Endothelial cell of umbilical vein (primary cell): ENCODE measurements around the gene CIITA. TPM values are rescaled to one million over a fixed set of nuclear protein-coding genes. Genes with fewer than 3 reads are reported as not detected.

Experiments
- BruUV-seq: library from RNA; stranded (reverse); fragments of 400-500 nt; replicated peaks from 2 replicates; lab custom pipeline; 2021; lab: Mats Ljungman, UMichigan
- CTCF ChIA-PET: fragments of 300-600, 350-600 bp; sonication (Branson Sonifier 250); formaldehyde crosslinking; loops from one replicate; lab custom pipeline; 2021; ENCODE audit warnings: antibody characterized with exemption, inconsistent platforms; lab: Charles Lee
- POLR2A ChIA-PET: fragments of 300-600, 350-600 bp; sonication (Branson Sonifier 250); formaldehyde crosslinking; loops from one replicate; lab custom pipeline; 2021; ENCODE audit warnings: antibody characterized with exemption, inconsistent platforms; lab: Charles Lee
- DNase-seq: peaks from one replicate; pipeline ENCODE4 v3.0.0-alpha.2; 2011; ENCODE audit warnings: low read depth, low spot score
- FAIRE-seq: peaks from 2 replicates; lab custom pipeline; 2011; peaks lifted over from hg19 to GRCh38; lab: Jason Lieb, UNC
- H2AFZ ChIP-seq: 2 replicates; pipeline ENCODE4 v1.6.0; 2012; ENCODE audit warnings: low read depth, low read length, control low read depth, inconsistent platforms
- H3K27ac ChIP-seq: 2 replicates; pipeline ENCODE4 v1.5.1; 2011; ENCODE audit warnings: low read depth, mild to moderate bottlenecking, control low read depth, low read length, moderate library complexity; ENCODE audit not compliant: insufficient read depth
- H3K27me3 ChIP-seq, 2 experiments: 2 replicates each; pipeline versions ENCODE4 v1.6.0 to v1.6.1; 2011; ENCODE audit warnings: low read length in 2 of 2, mixed read lengths in 1 of 2; ENCODE audit not compliant: control insufficient read depth in 2 of 2, insufficient read depth in 2 of 2
- H3K36me3 ChIP-seq, 2 experiments: 2 replicates in 1 of 2; 3 replicates in 1 of 2; pipeline ENCODE4 v1.5.1; 2011; ENCODE audit warnings: low read length in 2 of 2, mild to moderate bottlenecking in 1 of 2, moderate library complexity in 1 of 2; ENCODE audit not compliant: control insufficient read depth in 2 of 2, insufficient read depth in 2 of 2; ENCODE audit errors: extremely low read depth in 1 of 2
- H3K4me1 ChIP-seq: 3 replicates; pipeline ENCODE4 v1.5.1; 2011; ENCODE audit warnings: mild to moderate bottlenecking, low read length; ENCODE audit not compliant: control insufficient read depth, insufficient read depth; ENCODE audit errors: extremely low read depth
- H3K4me2 ChIP-seq: 2 replicates; pipeline ENCODE4 v1.6.1; 2011; ENCODE audit warnings: low read length, control low read depth, mixed read lengths; ENCODE audit not compliant: insufficient read depth
- H3K4me3 ChIP-seq, 3 experiments: fragments of 200-600 bp in 1 of 3; sonication (generic), shearing (Covaris generic) in 1 of 3; replicated peaks in 1 of 3; 2 replicates each; pipeline ENCODE4 v1.5.1; 2011 to 2016; ENCODE audit warnings: control low read depth in 3 of 3, low read length in 3 of 3, mild to moderate bottlenecking in 2 of 3, inconsistent platforms in 1 of 3, low read depth in 1 of 3, moderate library complexity in 1 of 3; ENCODE audit not compliant: insufficient read depth in 1 of 3
- H3K79me2 ChIP-seq: 2 replicates; pipeline ENCODE4 v1.6.0; 2012; ENCODE audit warnings: low read length, inconsistent platforms; ENCODE audit not compliant: control insufficient read depth, insufficient read depth
- H3K9ac ChIP-seq: replicated peaks from 2 replicates; pipeline ENCODE3; 2011; ENCODE audit warnings: low read length, control low read depth; ENCODE audit not compliant: insufficient read depth; ENCODE audit errors: extremely low read depth
- H3K9me1 ChIP-seq: replicated peaks from 3 replicates; pipeline ENCODE4 v1.6.0; 2011; ENCODE audit warnings: mild to moderate bottlenecking, low read length; ENCODE audit not compliant: control insufficient read depth, insufficient read depth; ENCODE audit errors: extremely low read depth
- H3K9me3 ChIP-seq: replicated peaks from 2 replicates; pipeline ENCODE4 v1.5.1; 2012; ENCODE audit warnings: low read length, inconsistent platforms; ENCODE audit not compliant: control insufficient read depth, insufficient read depth
- H4K20me1 ChIP-seq: replicated peaks from 2 replicates; pipeline ENCODE3; 2011; ENCODE audit warnings: mild to moderate bottlenecking, low read length; ENCODE audit not compliant: control insufficient read depth, insufficient read depth; ENCODE audit errors: extremely low read depth
- CTCF ChIP-seq, 2 donors: IDR thresholded peaks; 1 replicate in 1 of 2; 2 replicates in 1 of 2; pipeline ENCODE4 v1.5.1; 2011; ENCODE audit warnings: low read length in 2 of 2, mild to moderate bottlenecking in 2 of 2, moderate library complexity in 2 of 2, control low read depth in 1 of 2, inconsistent platforms in 1 of 2, low read depth in 1 of 2; ENCODE audit not compliant: insufficient read depth in 1 of 2; ENCODE audit errors: extremely low read depth in 1 of 2
- EZH2 ChIP-seq: IDR thresholded peaks from 2 replicates; pipeline ENCODE4 v1.6.1; 2012; ENCODE audit warnings: borderline replicate concordance, low read depth, mild to moderate bottlenecking, moderate library complexity, low read length, inconsistent platforms; ENCODE audit not compliant: severe bottlenecking
- FOS ChIP-seq: IDR thresholded peaks from 2 replicates; pipeline ENCODE4 v1.6.1; 2011; ENCODE audit warnings: mild to moderate bottlenecking, low read length, moderate library complexity, borderline replicate concordance; ENCODE audit not compliant: insufficient read depth
- GATA2 ChIP-seq: IDR thresholded peaks from 2 replicates; pipeline ENCODE4 v1.7.0; 2011; ENCODE audit warnings: low read depth, mild to moderate bottlenecking, moderate library complexity, mixed read lengths, low read length; ENCODE audit not compliant: insufficient read length, insufficient read depth
- JUN ChIP-seq: IDR thresholded peaks from 2 replicates; pipeline ENCODE4 v1.6.1; 2011; ENCODE audit warnings: borderline replicate concordance, low read depth; ENCODE audit not compliant: insufficient read length, insufficient read depth
- MAX ChIP-seq: IDR thresholded peaks from 2 replicates; pipeline ENCODE4 v1.6.1; 2011; ENCODE audit not compliant: insufficient read depth, insufficient read length
- MYC ChIP-seq: IDR thresholded peaks from one replicate; pipeline ENCODE4 v1.6.1; 2011; ENCODE audit warnings: mild to moderate bottlenecking, low read depth, low read length
- POLR2A ChIP-seq: IDR thresholded peaks from 2 replicates; pipeline ENCODE4 v1.6.1; 2012; ENCODE audit warnings: low read depth, mild to moderate bottlenecking, control low read depth, low read length
- POLR2AphosphoS5 ChIP-seq: IDR thresholded peaks from 2 replicates; pipeline ENCODE4 v1.6.1; 2012; ENCODE audit warnings: low read depth, mild to moderate bottlenecking, control low read depth, low read length, moderate library complexity; ENCODE audit not compliant: insufficient read depth
- dilution Hi-C: fragments of 300-500 bp; cut with MboI; formaldehyde crosslinking; loops from one replicate; pipeline ENCODE4 v1.15.0; 2019; ENCODE audit warnings: low sequenced_read_pairs; ENCODE audit not compliant: extremely low pct_ligation_motif_present
- intact Hi-C: fragments of 100-400 bp; cut with micrococcal nuclease; formaldehyde crosslinking; loops from one replicate; pipeline ENCODE4 v1.10.0; 2022
- polyA plus RNA-seq, 4 experiments: library from polyadenylated mRNA; depleted of rRNA in 3 of 4; stranded (reverse) in 3 of 4; unstranded in 1 of 4; fragments of >200 nt; gene quantifications; 2 replicates each; pipeline versions ENCODE4 v1.2.1 to v1.2.3, GENCODE V29; 2011 to 2012; ENCODE audit warnings: missing spikeins in 1 of 4
- total RNA-seq: library from RNA; stranded (reverse); gene quantifications from 2 replicates; pipeline ENCODE4 v1.2.3, GENCODE V29; 2021

Gene CIITA
- total and polyA plus RNA-seq, 2 donors (not counting 3 experiments of a cell fraction or from before 2014, with no cell fraction given): not detected

- Histone ChIP-seq H2AFZ (no peak overlapping the region), H3K9me3 (no peaks in the 10 kb centered on the region), H3K27me3 (no peaks in the 10 kb centered on the region), H3K9ac (no peak overlapping the region), H3K36me3 (peaks cover 0 to 5% of the 10 kb centered on the region in 2 experiments), H3K4me1 (peaks cover 13% of the 10 kb centered on the region), H3K4me3 (no peak overlapping the region), H3K4me2 (no peak overlapping the region), H3K27ac (no peak overlapping the region), H4K20me1 (no peaks in the 10 kb centered on the region), H3K9me1 (no peaks in the 10 kb centered on the region), H3K79me2 (no peaks in the 10 kb centered on the region)
- TF ChIP-seq CTCF (IDR thresholded peaks at IDR 0.05; ENCODE audit: extremely low read depth in 1 of 2, insufficient read depth in 1 of 2, low read depth in 1 of 2, low read length in 2 of 2) (no peak), MYC (no peak), JUN (no peak), POLR2A (no peak), POLR2AphosphoS5 (no peak), GATA2 (no peak), MAX (no peak), EZH2 (no peak), FOS (no peak)
- intact Hi-C loops: no loop called here
- dilution Hi-C loops: no loop called here
- CTCF ChIA-PET: interaction anchor here (1.1 to 1.5 kb wide), 9 partner anchors 9 to 376 kb away, joined by 3 to 8 read pairs (median 4); partner anchors contain the start of gene PRM3
- no TSS peak for BruUV-seq
- FAIRE-seq (no peak), DNase-seq (no peak)
- POLR2A ChIA-PET: interaction anchor here (0.5 kb wide), 1 partner anchor 90 kb away, joined by 3 read pairs; no protein-coding TSS in a partner anchor
These were observed 103.0 kb downstream of the CIITA start for GRCh38 chr16:10979717-10980601.
